ENCODE data around the gene ASXL1. TPM values are rescaled to one million over a fixed set of nuclear protein-coding genes. Genes with fewer than 3 reads are reported as not detected.

Gene ASXL1
- polyA plus RNA-seq, 1 donor (not counting 4 experiments of a cell fraction or from before 2014, with no cell fraction given) = 20.0 TPM

DNA sequence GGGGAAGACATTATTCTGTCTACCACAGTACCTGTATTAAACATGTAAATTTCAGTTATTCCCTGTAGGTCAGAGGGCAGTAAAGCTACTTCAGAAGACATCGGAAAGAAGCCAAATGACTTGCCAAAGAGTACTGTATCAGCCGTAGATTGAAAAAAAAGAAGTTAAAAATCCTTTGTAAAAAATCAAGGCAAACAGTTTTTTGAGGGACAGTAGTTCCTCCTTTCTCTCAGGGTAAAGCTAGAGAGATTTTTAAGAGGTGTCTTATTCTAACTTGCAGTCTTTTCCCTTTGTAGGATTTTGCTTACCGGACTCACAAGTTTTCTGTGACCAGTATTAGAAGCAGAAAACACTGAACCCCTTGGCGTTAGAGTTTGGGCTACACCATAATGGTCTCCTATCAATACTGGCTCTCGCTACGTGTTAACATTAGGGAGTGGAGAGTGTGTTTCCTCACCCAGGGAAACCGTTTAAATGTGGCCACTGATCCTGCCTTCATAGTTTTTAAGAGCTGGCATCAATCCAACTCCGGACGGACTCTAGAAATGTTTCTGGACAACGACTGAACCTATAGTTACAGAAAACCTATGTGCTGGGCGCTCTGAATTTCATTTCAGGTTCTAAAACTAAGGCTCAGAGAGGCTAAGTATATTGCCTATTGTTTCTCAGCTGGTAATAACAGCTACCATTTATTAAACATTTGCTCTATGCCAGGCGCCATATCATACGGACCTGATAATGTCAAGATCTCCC lies 1.3 kb upstream of the ASXL1 start:
- Histone ChIP-seq H3K4me1 (ENCODE audit: control insufficient read depth, extremely low read depth, insufficient read depth, low read length) (peaks cover 34% of the 10 kb centered on the region), H2AFZ (ENCODE audit: control insufficient read depth, low read length) (no peak overlapping the region), H3K4me3 (ENCODE audit: control insufficient read depth in 2 of 3, extremely low read depth in 1 of 3, insufficient read depth in 2 of 3, low read depth in 1 of 3, low read length in 3 of 3) (peak overlapping the region in 1 of 3 experiments; percentile 76), H3K27me3 (ENCODE audit: control insufficient read depth, extremely low read depth, insufficient read depth, low read length) (no peaks in the 10 kb centered on the region), H3K27ac (ENCODE audit: control insufficient read depth, insufficient read depth, low read length) (no peak overlapping the region), H3K36me3 (ENCODE audit: control insufficient read depth in 2 of 2, extremely low read depth in 1 of 2, insufficient read depth in 2 of 2, low read length in 2 of 2) (peaks cover 0 to 3% of the 10 kb centered on the region in 2 experiments), H3K79me2 (ENCODE audit: control insufficient read depth, insufficient read depth, low read length) (peaks cover 29% of the 10 kb centered on the region), H3K9me3 (ENCODE audit: control insufficient read depth, low read depth, low read length) (no peaks in the 10 kb centered on the region), H4K20me1 (ENCODE audit: control insufficient read depth, extremely low read depth, insufficient read depth, low read length) (peaks cover 4% of the 10 kb centered on the region), H3K9ac (ENCODE audit: control insufficient read depth, extremely low read depth, insufficient read depth, low read length) (no peak overlapping the region), H3K9me1 (ENCODE audit: control insufficient read depth, extremely low read depth, insufficient read depth, low read length) (no peaks in the 10 kb centered on the region), H3K4me2 (ENCODE audit: control insufficient read depth, extremely low read depth, insufficient read depth, low read depth, low read length) (peak overlapping the region; percentile 91)
- dilution Hi-C loops (cut with MboI; ENCODE audit: extremely low pct_ligation_motif_present, low sequenced_read_pairs) = no loop called here
- DNase-seq (ENCODE audit: low read depth, low spot score) = no peak
- TF ChIP-seq EZH2 (IDR thresholded peaks at IDR 0.05; ENCODE audit: low read length) = no peak
- TF ChIP-seq, protein P1, sequence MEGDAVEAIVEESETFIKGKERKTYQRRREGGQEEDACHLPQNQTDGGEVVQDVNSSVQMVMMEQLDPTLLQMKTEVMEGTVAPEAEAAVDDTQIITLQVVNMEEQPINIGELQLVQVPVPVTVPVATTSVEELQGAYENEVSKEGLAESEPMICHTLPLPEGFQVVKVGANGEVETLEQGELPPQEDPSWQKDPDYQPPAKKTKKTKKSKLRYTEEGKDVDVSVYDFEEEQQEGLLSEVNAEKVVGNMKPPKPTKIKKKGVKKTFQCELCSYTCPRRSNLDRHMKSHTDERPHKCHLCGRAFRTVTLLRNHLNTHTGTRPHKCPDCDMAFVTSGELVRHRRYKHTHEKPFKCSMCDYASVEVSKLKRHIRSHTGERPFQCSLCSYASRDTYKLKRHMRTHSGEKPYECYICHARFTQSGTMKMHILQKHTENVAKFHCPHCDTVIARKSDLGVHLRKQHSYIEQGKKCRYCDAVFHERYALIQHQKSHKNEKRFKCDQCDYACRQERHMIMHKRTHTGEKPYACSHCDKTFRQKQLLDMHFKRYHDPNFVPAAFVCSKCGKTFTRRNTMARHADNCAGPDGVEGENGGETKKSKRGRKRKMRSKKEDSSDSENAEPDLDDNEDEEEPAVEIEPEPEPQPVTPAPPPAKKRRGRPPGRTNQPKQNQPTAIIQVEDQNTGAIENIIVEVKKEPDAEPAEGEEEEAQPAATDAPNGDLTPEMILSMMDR (optimal IDR thresholded peaks at IDR 0.05 in 1 of 3, IDR thresholded peaks at IDR 0.05 in 1 of 3, conservative IDR thresholded peaks at IDR 0.05 in 1 of 3; ENCODE audit: extremely low read depth in 1 of 3, insufficient read depth in 2 of 3, low read length in 3 of 3) = no peak
- no peak for FAIRE-seq

DNA sequence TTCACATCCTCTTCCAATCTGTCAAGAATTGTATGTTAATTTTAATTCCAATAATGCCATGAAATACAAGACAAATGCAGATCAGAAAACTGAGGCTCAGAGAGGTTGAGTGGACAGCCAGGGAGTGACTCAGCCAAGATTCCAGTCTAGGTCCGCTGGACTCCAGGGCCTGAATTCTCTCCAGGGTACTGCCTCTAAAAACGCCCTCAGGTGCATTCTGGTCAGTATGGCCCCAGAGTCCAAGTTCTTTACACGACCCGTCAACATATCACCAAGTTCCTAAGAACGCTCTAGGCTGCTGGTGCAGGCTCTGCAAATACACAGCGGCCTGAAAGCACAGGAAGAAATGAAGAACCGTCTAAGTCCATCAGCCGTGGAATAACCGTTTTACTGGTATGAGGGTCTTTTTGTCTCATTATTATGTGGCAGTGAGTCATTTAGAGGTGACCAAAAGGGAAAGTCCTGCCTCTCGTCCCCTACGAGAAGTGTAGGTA lies 709 bp upstream of the ASXL1 start:
- Histone ChIP-seq H3K4me1 (ENCODE audit: control insufficient read depth, extremely low read depth, insufficient read depth, low read length) (peaks cover 34% of the 10 kb centered on the region), H3K9me1 (ENCODE audit: control insufficient read depth, extremely low read depth, insufficient read depth, low read length) (no peaks in the 10 kb centered on the region), H4K20me1 (ENCODE audit: control insufficient read depth, extremely low read depth, insufficient read depth, low read length) (peaks cover 4% of the 10 kb centered on the region), H3K4me3 (ENCODE audit: control insufficient read depth in 2 of 3, extremely low read depth in 1 of 3, insufficient read depth in 2 of 3, low read depth in 1 of 3, low read length in 3 of 3) (peak overlapping the region; percentile 76 to 93 (median 78)), H3K36me3 (ENCODE audit: control insufficient read depth in 2 of 2, extremely low read depth in 1 of 2, insufficient read depth in 2 of 2, low read length in 2 of 2) (peaks cover 0 to 3% of the 10 kb centered on the region in 2 experiments), H3K27ac (ENCODE audit: control insufficient read depth, insufficient read depth, low read length) (peak overlapping the region; percentile 95), H2AFZ (ENCODE audit: control insufficient read depth, low read length) (peak overlapping the region; percentile 78), H3K9me3 (ENCODE audit: control insufficient read depth, low read depth, low read length) (no peaks in the 10 kb centered on the region), H3K27me3 (ENCODE audit: control insufficient read depth, extremely low read depth, insufficient read depth, low read length) (no peaks in the 10 kb centered on the region), H3K79me2 (ENCODE audit: control insufficient read depth, insufficient read depth, low read length) (peaks cover 35% of the 10 kb centered on the region), H3K9ac (ENCODE audit: control insufficient read depth, extremely low read depth, insufficient read depth, low read length) (peak overlapping the region; percentile 95), H3K4me2 (ENCODE audit: control insufficient read depth, extremely low read depth, insufficient read depth, low read depth, low read length) (peak overlapping the region; percentile 91)
- DNase-seq (ENCODE audit: low read depth, low spot score) (no peak), FAIRE-seq (no peak)
- dilution Hi-C loops (cut with MboI; ENCODE audit: extremely low pct_ligation_motif_present, low sequenced_read_pairs) = no loop called here
- TF ChIP-seq EZH2 (IDR thresholded peaks at IDR 0.05; ENCODE audit: low read length) = no peak
- TF ChIP-seq, protein P1 (optimal IDR thresholded peaks at IDR 0.05 in 1 of 3, IDR thresholded peaks at IDR 0.05 in 1 of 3, conservative IDR thresholded peaks at IDR 0.05 in 1 of 3; ENCODE audit: extremely low read depth in 1 of 3, insufficient read depth in 2 of 3, low read length in 3 of 3) = no peak

Measured in keratinocyte (primary cell).